CD14-positive monocyte (primary cell): ENCODE results near the gene RAB3C. TPM values are rescaled to one million over a fixed set of nuclear protein-coding genes. Genes with fewer than 3 reads are reported as not detected.

Source experiments
- DNase-seq, 3 donors: peaks; one replicate each; pipeline ENCODE4 v3.0.0-alpha.2; 2011 to 2022
- H2AFZ ChIP-seq: 2 replicates; pipeline ENCODE4 v1.6.0; 2012; ENCODE audit warnings: mild to moderate bottlenecking, low read depth, low read length, inconsistent platforms; ENCODE audit not compliant: insufficient read depth, poor library complexity, severe bottlenecking
- H3K27ac ChIP-seq, 2 donors: 1 replicate in 1 of 2; 2 replicates in 1 of 2; pipeline ENCODE4 v1.5.1; 2012 to 2013; ENCODE audit warnings: low read length in 2 of 2, control low read depth in 1 of 2, inconsistent platforms in 1 of 2, low read depth in 1 of 2, mild to moderate bottlenecking in 1 of 2
- H3K27me3 ChIP-seq, 2 donors: one replicate each; pipeline versions ENCODE4 v1.6.0 to v1.6.1; 2011 to 2013; ENCODE audit warnings: low read length in 2 of 2; ENCODE audit not compliant: control insufficient read depth in 2 of 2, insufficient read depth in 2 of 2
- H3K36me3 ChIP-seq, 2 donors: replicated peaks in 1 of 2; 1 replicate in 1 of 2; 2 replicates in 1 of 2; pipeline versions ENCODE4 v1.5.1 to v1.6.1; 2012 to 2013; ENCODE audit warnings: low read length in 2 of 2, control low read depth in 1 of 2, inconsistent platforms in 1 of 2, mild to moderate bottlenecking in 1 of 2; ENCODE audit not compliant: insufficient read depth in 2 of 2, control insufficient read depth in 1 of 2
- H3K4me1 ChIP-seq, 2 donors: 1 replicate in 1 of 2; 2 replicates in 1 of 2; pipeline versions ENCODE4 v1.5.1 to v1.6.1; 2012 to 2013; ENCODE audit warnings: low read length in 2 of 2, control low read depth in 1 of 2, inconsistent platforms in 1 of 2, mild to moderate bottlenecking in 1 of 2, moderate library complexity in 1 of 2; ENCODE audit not compliant: insufficient read depth in 2 of 2, control insufficient read depth in 1 of 2
- H3K4me2 ChIP-seq: replicated peaks from 2 replicates; pipeline ENCODE3; 2012; ENCODE audit warnings: low read length, moderate library complexity, mild to moderate bottlenecking; ENCODE audit not compliant: poor library complexity, severe bottlenecking; ENCODE audit errors: extremely low read depth
- H3K4me3 ChIP-seq, 3 experiments: fragments of 200-600 bp in 1 of 3; sonication (generic) in 1 of 3; replicated peaks in 1 of 3; 1 replicate in 2 of 3; 2 replicates in 1 of 3; pipeline ENCODE4 v1.5.1; 2011 to 2013; ENCODE audit warnings: low read length in 3 of 3, mild to moderate bottlenecking in 3 of 3, control low read depth in 2 of 3, low read depth in 2 of 3, inconsistent platforms in 1 of 3, moderate library complexity in 1 of 3
- H3K79me2 ChIP-seq: 2 replicates; pipeline ENCODE4 v1.6.0; 2012; ENCODE audit warnings: mild to moderate bottlenecking, control low read depth, inconsistent platforms, low read length, moderate library complexity; ENCODE audit not compliant: insufficient read depth
- H3K9ac ChIP-seq: 2 replicates; pipeline ENCODE4 v1.6.0; 2017; ENCODE audit warnings: low read length, mild to moderate bottlenecking; ENCODE audit not compliant: insufficient read depth, poor library complexity, severe bottlenecking
- H3K9me3 ChIP-seq, 2 donors: replicated peaks in 1 of 2; 1 replicate in 1 of 2; 2 replicates in 1 of 2; pipeline versions ENCODE4 v1.5.1 to v1.6.1; 2012 to 2013; ENCODE audit warnings: low read length in 2 of 2, control low read depth in 1 of 2; ENCODE audit not compliant: control insufficient read depth in 1 of 2, insufficient read depth in 1 of 2
- H4K20me1 ChIP-seq: 2 replicates; pipeline ENCODE4 v1.6.0; 2012; ENCODE audit warnings: mild to moderate bottlenecking, low read length, control low read depth, moderate library complexity; ENCODE audit not compliant: insufficient read depth
- H3K27ac Mint-ChIP-seq, 7 donors: one replicate each; pipeline ENCODE4 v1.8.0; 2020; ENCODE audit warnings: mild to moderate bottlenecking in 7 of 7, mixed read lengths in 7 of 7, moderate library complexity in 6 of 7, inconsistent platforms in 2 of 7
- H3K27me3 Mint-ChIP-seq, 3 donors: one replicate each; pipeline ENCODE4 v1.8.0; 2021 to 2022; ENCODE audit warnings: low read depth in 3 of 3, mild to moderate bottlenecking in 3 of 3, mixed read lengths in 3 of 3, moderate library complexity in 3 of 3, inconsistent platforms in 1 of 3
- H3K36me3 Mint-ChIP-seq, 2 donors: one replicate each; pipeline ENCODE4 v1.8.0; 2020; ENCODE audit warnings: mixed read lengths in 2 of 2, inconsistent platforms in 1 of 2, mild to moderate bottlenecking in 1 of 2
- H3K4me1 Mint-ChIP-seq: one replicate; pipeline ENCODE4 v1.8.0; 2020; ENCODE audit warnings: mild to moderate bottlenecking, mixed read lengths
- H3K4me3 Mint-ChIP-seq, 2 donors: one replicate each; pipeline ENCODE4 v1.8.0; 2020; ENCODE audit warnings: mild to moderate bottlenecking in 2 of 2, mixed read lengths in 2 of 2, moderate library complexity in 1 of 2
- H3K9me3 Mint-ChIP-seq, 7 donors: one replicate each; pipeline ENCODE4 v1.8.0; 2020 to 2022; ENCODE audit warnings: mixed read lengths in 7 of 7, mild to moderate bottlenecking in 6 of 7, moderate library complexity in 6 of 7, inconsistent platforms in 2 of 7
- WGBS: methylation state at CpG from one replicate; pipeline ENCODE4 v1.1.5; 2013; ENCODE audit warnings: missing lambda C conversion rate; ENCODE audit not compliant: insufficient coverage; 5-methylcytosine and 5-hydroxymethylcytosine counted together
- intact Hi-C, 2 donors: fragments of 100-400 bp; cut with micrococcal nuclease; formaldehyde crosslinking; loops; one replicate each; pipeline versions ENCODE4 v1.15.0 to v1.15.1; 2023
- polyA plus RNA-seq, 3 donors: library from polyadenylated mRNA; depleted of rRNA in 1 of 3; unstranded in 2 of 3; stranded (reverse) in 1 of 3; fragments of 300-500 nt in 2 of 3; fragments of >200 nt in 1 of 3; fragmentation: Illumina TruSeq in 2 of 3; gene quantifications; 1 replicate in 2 of 3; 2 replicates in 1 of 3; pipeline ENCODE4 v1.2.3, GENCODE V29; 2012 to 2021
- TF ChIP-seq, protein P1 (sequence below): fragments of 200-600 bp; IDR thresholded peaks from one replicate; pipeline ENCODE4 v1.8.0; 2022; ENCODE audit warnings: antibody characterized with exemption, mild to moderate bottlenecking

Gene RAB3C
- polyA plus RNA-seq, 3 donors: under 0.01 to 0.81 TPM; not detected in 1

DNA sequence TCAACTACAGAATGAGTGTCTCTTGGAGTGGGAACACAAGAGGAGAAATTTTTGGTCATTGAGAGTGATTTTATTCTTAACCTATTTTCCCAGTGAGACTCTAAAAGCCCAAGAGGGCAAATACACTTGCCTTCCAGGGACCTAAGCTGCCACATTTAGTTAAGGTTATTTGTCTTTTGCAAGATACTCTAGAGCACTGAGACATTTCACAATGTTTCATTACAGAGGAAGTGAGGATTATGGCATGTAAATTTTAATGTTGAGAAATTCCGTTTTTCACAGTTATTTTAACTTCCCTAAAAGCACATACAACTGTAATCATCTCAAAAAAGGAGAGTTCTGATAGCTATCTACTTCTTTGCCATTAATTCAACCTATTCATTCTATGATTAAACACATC lies 38.7 kb upstream of the RAB3C start:
- H3K9ac ChIP-seq: no peak overlapping the region
- peaks cover 0 to under 1% of the 10 kb centered on the region in 2 donors for H3K9me3 ChIP-seq
- H3K27me3 Mint-ChIP-seq: no peaks in the 10 kb centered on the region
- H2AFZ ChIP-seq: no peak overlapping the region
- peaks cover 5 to 8% of the 10 kb centered on the region in 2 donors for H3K36me3 Mint-ChIP-seq
- no peaks in the 10 kb centered on the region for H3K27me3 ChIP-seq
- peak overlapping the region; percentile 72 for H3K4me2 ChIP-seq
- H3K4me1 Mint-ChIP-seq: peaks cover 57% of the 10 kb centered on the region
- no peaks in the 10 kb centered on the region for H3K79me2 ChIP-seq
- peaks cover 49 to 53% of the 10 kb centered on the region in 2 donors for H3K4me1 ChIP-seq
- peak overlapping the region in 1 of 2 donors; percentile 65 for H3K4me3 Mint-ChIP-seq
- no peaks in the 10 kb centered on the region for H4K20me1 ChIP-seq
- H3K4me3 ChIP-seq: peak overlapping the region in 2 of 3 experiments; percentile 25 to 55
- no peaks in the 10 kb centered on the region for H3K36me3 ChIP-seq
- no CpG with 5 or more reads among the region's 1 CpG for WGBS
- TF ChIP-seq, protein P1, sequence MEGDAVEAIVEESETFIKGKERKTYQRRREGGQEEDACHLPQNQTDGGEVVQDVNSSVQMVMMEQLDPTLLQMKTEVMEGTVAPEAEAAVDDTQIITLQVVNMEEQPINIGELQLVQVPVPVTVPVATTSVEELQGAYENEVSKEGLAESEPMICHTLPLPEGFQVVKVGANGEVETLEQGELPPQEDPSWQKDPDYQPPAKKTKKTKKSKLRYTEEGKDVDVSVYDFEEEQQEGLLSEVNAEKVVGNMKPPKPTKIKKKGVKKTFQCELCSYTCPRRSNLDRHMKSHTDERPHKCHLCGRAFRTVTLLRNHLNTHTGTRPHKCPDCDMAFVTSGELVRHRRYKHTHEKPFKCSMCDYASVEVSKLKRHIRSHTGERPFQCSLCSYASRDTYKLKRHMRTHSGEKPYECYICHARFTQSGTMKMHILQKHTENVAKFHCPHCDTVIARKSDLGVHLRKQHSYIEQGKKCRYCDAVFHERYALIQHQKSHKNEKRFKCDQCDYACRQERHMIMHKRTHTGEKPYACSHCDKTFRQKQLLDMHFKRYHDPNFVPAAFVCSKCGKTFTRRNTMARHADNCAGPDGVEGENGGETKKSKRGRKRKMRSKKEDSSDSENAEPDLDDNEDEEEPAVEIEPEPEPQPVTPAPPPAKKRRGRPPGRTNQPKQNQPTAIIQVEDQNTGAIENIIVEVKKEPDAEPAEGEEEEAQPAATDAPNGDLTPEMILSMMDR: no peak
- peak overlapping the region; percentile 92 to 98 (median 93) for H3K27ac Mint-ChIP-seq
- H3K9me3 Mint-ChIP-seq: peaks cover 11 to 28% (median 20%) of the 10 kb centered on the region in 7 donors
- intact Hi-C loops: loop anchor here in 1 of 2 donors (5.0 kb wide), 1 partner anchor 37 kb away; no protein-coding TSS in a partner anchor
- DNase-seq: peak; percentile 75 to 94 (median 91)
- peak overlapping the region; percentile 73 to 87 for H3K27ac ChIP-seq

DNA sequence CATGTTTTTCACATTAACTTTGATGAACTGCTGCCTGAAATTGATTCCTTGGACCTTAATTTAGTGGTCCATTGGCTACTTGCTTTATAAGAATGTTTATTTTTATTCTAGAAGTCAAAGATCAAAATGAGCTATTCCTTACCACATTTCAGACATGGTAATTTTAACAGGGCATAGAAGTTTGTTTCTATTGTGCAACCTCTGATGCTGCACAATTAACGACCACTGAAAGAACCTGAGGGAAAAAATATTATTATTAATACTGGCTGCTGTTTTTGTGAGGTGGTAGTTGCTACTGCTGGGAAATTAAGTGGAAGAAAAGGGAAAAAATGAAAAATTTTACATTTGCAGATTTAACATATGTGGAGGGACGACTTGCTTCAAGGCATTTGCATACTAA lies 37.9 kb upstream of the RAB3C start:
- H3K27me3 ChIP-seq: no peaks in the 10 kb centered on the region
- peak overlapping the region; percentile 72 for H3K4me2 ChIP-seq
- H3K36me3 Mint-ChIP-seq: peaks cover 2 to 5% of the 10 kb centered on the region in 2 donors
- WGBS: no CpG with 5 or more reads among the region's 2 CpGs
- H3K4me1 Mint-ChIP-seq: peaks cover 57% of the 10 kb centered on the region
- H3K27ac Mint-ChIP-seq: peak overlapping the region; percentile 92 to 98 (median 93)
- H3K9me3 ChIP-seq: peaks cover 0 to 4% of the 10 kb centered on the region in 2 donors
- DNase-seq: peak in 2 of 3 donors; percentile 34 to 42
- no peaks in the 10 kb centered on the region for H3K79me2 ChIP-seq
- TF ChIP-seq, protein P1: no peak
- H3K9ac ChIP-seq: no peak overlapping the region
- H3K36me3 ChIP-seq: no peaks in the 10 kb centered on the region
- H4K20me1 ChIP-seq: no peaks in the 10 kb centered on the region
- intact Hi-C loops: loop anchor here in 1 of 2 donors (5.0 kb wide), 1 partner anchor 38 kb away; no protein-coding TSS in a partner anchor
- H3K4me3 ChIP-seq: peak overlapping the region in 1 of 3 experiments; percentile 55
- H2AFZ ChIP-seq: no peak overlapping the region
- H3K9me3 Mint-ChIP-seq: peaks cover 8 to 26% (median 17%) of the 10 kb centered on the region in 7 donors
- H3K4me1 ChIP-seq: peaks cover 49 to 53% of the 10 kb centered on the region in 2 donors
- peak overlapping the region in 1 of 2 donors; percentile 87 for H3K27ac ChIP-seq
- H3K4me3 Mint-ChIP-seq: no peak overlapping the region
- no peaks in the 10 kb centered on the region for H3K27me3 Mint-ChIP-seq
